A673 (cell line): ENCODE data around the gene STARD3NL.

Experiments
- EZH2 ChIP-seq: fragments of 200-600 bp; sonication (generic); IDR thresholded peaks from 2 replicates; pipeline ENCODE4 v1.6.1; 2017; ENCODE audit warnings: borderline replicate concordance, low read depth, mild to moderate bottlenecking, mixed read lengths, antibody characterized with exemption, low read length; ENCODE audit not compliant: poor library complexity, severe bottlenecking
- TF ChIP-seq, protein P1 (sequence below): fragments of 300-800, 200-600 bp; sonication (generic); conservative IDR thresholded peaks from 2 replicates; pipeline ENCODE4 v1.5.1; 2017; ENCODE audit warnings: low read depth, mild to moderate bottlenecking, antibody characterized with exemption, low read length, moderate library complexity, mixed read lengths

DNA sequence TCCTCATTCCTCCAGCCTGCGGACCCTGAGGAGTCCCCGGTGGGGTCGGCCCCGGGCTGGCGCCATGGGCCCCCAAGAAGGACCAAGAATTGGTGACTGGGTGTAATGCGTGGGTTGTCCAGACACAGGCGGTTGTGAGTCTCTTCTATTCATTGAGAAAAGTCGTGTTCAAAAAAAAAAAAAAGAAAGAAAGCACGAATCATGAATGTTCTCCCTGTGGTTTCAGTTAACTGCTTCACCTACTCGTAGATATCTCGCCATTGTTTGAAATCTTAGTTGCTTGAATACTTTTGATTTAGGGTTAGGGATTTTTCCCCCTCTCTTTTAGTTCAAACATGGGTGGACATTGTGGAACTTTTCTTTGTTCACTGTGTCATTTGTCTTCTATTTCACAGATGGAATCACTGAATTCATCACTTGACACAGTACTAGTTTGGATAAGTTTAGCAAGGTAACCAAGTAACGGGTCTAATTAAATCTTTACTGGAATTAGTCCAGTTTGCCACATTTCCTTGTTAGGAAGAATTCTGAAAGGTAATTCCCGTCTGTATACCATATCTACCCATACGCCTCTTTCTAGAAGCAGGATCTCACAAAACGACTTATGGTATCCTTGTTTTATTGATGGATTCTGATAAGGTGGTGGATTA is 775 bp downstream of the STARD3NL start:
- TF ChIP-seq, protein P1, sequence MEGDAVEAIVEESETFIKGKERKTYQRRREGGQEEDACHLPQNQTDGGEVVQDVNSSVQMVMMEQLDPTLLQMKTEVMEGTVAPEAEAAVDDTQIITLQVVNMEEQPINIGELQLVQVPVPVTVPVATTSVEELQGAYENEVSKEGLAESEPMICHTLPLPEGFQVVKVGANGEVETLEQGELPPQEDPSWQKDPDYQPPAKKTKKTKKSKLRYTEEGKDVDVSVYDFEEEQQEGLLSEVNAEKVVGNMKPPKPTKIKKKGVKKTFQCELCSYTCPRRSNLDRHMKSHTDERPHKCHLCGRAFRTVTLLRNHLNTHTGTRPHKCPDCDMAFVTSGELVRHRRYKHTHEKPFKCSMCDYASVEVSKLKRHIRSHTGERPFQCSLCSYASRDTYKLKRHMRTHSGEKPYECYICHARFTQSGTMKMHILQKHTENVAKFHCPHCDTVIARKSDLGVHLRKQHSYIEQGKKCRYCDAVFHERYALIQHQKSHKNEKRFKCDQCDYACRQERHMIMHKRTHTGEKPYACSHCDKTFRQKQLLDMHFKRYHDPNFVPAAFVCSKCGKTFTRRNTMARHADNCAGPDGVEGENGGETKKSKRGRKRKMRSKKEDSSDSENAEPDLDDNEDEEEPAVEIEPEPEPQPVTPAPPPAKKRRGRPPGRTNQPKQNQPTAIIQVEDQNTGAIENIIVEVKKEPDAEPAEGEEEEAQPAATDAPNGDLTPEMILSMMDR = no peak
- no peak for TF ChIP-seq EZH2
